ENCODE measurements around the gene PTPN22.

- TF ChIP-seq, protein P1, sequence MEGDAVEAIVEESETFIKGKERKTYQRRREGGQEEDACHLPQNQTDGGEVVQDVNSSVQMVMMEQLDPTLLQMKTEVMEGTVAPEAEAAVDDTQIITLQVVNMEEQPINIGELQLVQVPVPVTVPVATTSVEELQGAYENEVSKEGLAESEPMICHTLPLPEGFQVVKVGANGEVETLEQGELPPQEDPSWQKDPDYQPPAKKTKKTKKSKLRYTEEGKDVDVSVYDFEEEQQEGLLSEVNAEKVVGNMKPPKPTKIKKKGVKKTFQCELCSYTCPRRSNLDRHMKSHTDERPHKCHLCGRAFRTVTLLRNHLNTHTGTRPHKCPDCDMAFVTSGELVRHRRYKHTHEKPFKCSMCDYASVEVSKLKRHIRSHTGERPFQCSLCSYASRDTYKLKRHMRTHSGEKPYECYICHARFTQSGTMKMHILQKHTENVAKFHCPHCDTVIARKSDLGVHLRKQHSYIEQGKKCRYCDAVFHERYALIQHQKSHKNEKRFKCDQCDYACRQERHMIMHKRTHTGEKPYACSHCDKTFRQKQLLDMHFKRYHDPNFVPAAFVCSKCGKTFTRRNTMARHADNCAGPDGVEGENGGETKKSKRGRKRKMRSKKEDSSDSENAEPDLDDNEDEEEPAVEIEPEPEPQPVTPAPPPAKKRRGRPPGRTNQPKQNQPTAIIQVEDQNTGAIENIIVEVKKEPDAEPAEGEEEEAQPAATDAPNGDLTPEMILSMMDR (IDR thresholded peaks at IDR 0.05) = no peak
- TF ChIP-seq POLR2A (IDR thresholded peaks at IDR 0.05) (no peak), EP300 (IDR thresholded peaks at IDR 0.05) (no peak)
These were observed 10.1 kb upstream of the PTPN22 start for GRCh38 chr1:113881661-113882060.
